CD4-positive, alpha-beta T cell treated with Interleukin-6 for 4 hours (primary cell): ENCODE results near the gene AFAP1.

Experiments used
- DNase-seq: peaks from one replicate; pipeline ENCODE4 v3.0.0-alpha.2; 2020; ENCODE audit warnings: mixed read lengths

Gene AFAP1

GRCh38 chr4:7818399-7818911 lies 121.2 kb downstream of the AFAP1 start:
- DNase-seq: no peak

GRCh38 chr4:7817877-7818398 lies 121.7 kb downstream of the AFAP1 start:
- no peak for DNase-seq

- DNase-seq: no peak
Observed at GRCh38 chr4:7816771-7817170, 122.9 kb downstream of the AFAP1 start.

- no peak for DNase-seq
Observed at GRCh38 chr4:7815981-7816380, 123.7 kb downstream of the AFAP1 start.

GRCh38 chr4:7815562-7815961 lies 124.1 kb downstream of the AFAP1 start:
- no peak for DNase-seq

GRCh38 chr4:7814451-7814850 lies 125.2 kb downstream of the AFAP1 start:
- DNase-seq: no peak

GRCh38 chr4:7813674-7814073 lies 126.0 kb downstream of the AFAP1 start:
- no peak for DNase-seq

GRCh38 chr4:7812921-7813320 lies 126.7 kb downstream of the AFAP1 start:
- no peak for DNase-seq

GRCh38 chr4:7812231-7812857 lies 127.3 kb downstream of the AFAP1 start:
- no peak for DNase-seq

- DNase-seq: no peak
Observed at GRCh38 chr4:7811536-7812191, 128.0 kb downstream of the AFAP1 start.

GRCh38 chr4:7810783-7811535 lies 128.7 kb downstream of the AFAP1 start:
- no peak for DNase-seq

- no peak for DNase-seq
Observed at GRCh38 chr4:7808752-7809151, 130.9 kb downstream of the AFAP1 start.

GRCh38 chr4:7808181-7808580 lies 131.5 kb downstream of the AFAP1 start:
- no peak for DNase-seq

- no peak for DNase-seq
Observed at GRCh38 chr4:7807351-7807921, 132.2 kb downstream of the AFAP1 start.

GRCh38 chr4:7806338-7807090 lies 133.1 kb downstream of the AFAP1 start:
- no peak for DNase-seq

GRCh38 chr4:7805533-7806337 lies 133.9 kb downstream of the AFAP1 start:
- DNase-seq: no peak

- no peak for DNase-seq
Observed at GRCh38 chr4:7804756-7805385, 134.8 kb downstream of the AFAP1 start.

GRCh38 chr4:7803992-7804755 lies 135.5 kb downstream of the AFAP1 start:
- DNase-seq: peak; percentile 89

- no peak for DNase-seq
Observed at GRCh38 chr4:7803371-7803770, 136.3 kb downstream of the AFAP1 start.

- peak; percentile 80 for DNase-seq
Observed at GRCh38 chr4:7802093-7802726, 137.5 kb downstream of the AFAP1 start.
